GM18909 (cell line): ENCODE measurements around the gene C1QB.

Source experiments
- ATAC-seq: cut with Tn5 transposase; IDR thresholded peaks from one replicate; pipeline ENCODE4 v1.9.1; 2021; ENCODE audit warnings: mild to moderate bottlenecking; ENCODE audit not compliant: unreplicated experiment, poor library complexity

The C1QB gene

DNA sequence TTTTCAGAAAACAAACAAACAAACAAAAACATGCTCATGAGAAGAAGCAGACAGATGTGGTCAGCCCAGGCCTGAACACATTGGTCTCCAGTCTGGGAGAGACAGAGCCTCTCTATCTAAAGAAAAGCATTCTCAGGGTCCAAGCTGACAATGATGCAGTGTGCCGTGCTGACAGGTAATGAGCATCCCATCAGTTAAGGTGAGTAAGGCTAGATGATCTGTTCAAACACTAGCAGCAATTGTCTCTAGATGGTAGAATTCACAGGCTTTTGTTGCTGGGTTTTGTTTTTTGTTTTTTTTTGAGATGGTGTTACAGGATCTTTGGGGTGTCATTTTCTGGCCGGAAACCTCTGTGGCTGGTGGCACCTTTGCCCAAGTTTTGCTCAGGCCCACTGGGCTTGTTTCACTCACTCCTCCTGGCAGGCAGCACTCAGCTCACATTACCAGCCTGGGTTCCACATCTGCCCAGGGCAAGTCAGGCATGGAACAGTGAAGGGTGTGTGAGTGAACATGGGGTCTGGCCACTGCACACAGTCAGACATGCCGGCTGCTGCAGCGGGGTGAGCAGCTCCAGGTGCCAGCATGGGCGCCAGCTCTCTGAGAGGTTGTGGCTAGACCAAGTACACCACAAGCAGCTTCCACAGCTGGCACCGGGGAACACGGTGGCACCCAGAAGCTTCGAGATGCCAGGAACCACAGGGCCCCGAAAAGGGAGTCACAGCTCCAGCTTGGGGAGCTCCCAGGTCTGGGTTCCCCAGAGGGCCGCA lies 19.2 kb upstream of the C1QB start:
- no peak for ATAC-seq

DNA sequence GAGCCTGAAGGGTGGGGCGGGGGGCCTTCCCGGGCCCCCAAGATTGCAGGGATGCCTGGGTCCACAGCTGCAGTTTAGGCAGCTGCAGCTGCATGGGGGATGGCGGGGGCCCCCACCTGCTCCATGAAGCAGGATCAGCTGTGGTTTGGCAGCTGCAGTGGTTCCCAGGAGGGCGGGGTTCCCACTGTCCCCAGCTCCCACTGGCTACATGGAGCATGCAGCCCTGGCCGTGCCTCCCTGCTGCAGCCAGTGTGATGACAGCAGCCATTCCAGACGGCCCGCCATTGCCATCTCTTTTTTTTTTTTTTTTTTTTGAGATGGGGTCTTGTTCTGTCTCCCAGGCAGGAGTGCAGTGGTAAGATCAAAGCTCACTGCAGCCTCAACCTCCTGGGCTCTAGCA lies 17.6 kb upstream of the C1QB start:
- no peak for ATAC-seq

DNA sequence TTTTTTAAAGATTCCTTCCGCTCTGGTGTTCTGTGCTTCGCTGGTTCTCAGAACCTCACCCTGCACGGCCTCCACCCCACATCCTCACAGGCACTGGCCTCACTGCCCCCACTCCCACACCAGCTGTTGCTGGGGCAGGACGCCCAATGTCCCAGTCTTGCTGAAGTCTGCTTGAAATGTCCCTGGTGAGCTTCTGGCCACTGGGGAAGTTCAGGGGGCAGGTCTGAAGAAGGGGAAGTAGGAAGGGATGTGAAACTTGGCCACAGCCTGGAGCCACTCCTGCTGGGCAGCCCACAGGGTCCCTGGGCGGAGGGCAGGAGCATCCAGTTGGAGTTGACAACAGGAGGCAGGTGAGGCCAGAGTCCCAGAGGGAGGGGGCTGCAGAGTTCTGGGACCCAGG lies 16.7 kb upstream of the C1QB start, which contains the start of gene C1QA:
C1QA (plus strand) TSS at position 276 of the 400 bp plus-strand sequence. CDS start 989 bp downstream, outside the sequence.
- ATAC-seq = no peak

DNA sequence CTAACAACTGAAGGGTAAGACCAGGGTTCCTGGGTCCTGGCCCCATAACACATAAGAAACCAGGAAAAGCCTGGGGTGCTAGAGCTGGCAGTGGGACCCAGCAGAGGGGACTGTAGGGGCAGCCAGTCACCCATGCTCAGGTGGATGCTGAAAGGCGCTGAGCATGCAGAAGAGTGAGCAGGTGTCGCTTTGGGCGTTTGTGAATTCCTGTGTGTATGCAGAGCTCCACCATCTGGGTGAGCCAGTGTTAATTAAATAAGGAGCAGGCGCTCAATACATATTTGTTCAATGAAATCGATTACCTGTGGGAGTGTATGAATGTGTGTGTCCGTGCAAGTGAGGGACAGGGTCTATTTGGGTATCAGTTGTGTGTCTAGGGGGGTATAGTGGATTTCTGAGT lies 16.1 kb upstream of the C1QB start:
- no peak for ATAC-seq

DNA sequence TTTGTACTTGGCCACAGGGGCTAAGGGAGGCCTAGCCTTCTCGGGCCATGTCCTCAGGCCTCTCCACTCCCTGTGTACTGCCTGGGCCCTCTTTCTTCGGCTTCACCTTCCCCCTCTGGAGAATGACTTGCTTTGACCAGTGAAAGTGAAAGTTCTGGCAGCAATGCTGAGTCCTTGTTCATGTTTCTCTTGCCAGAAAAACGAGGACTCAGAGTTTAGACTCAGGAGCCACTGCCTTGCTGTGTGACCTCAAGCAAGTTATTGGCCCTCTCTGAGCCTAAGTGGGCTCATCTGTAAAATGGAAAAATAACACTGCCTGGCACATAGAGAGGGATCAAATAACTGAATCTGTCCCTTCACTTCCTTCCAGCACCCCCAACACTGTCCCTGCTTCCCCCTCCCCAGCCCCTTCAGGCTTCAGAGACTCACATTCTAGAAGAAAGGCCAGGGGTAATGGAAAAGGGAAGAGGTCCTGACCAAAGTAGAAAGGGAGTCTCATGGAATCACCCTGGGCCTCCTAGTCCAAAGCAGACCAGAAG lies 15.1 kb upstream of the C1QB start:
- no peak for ATAC-seq

DNA sequence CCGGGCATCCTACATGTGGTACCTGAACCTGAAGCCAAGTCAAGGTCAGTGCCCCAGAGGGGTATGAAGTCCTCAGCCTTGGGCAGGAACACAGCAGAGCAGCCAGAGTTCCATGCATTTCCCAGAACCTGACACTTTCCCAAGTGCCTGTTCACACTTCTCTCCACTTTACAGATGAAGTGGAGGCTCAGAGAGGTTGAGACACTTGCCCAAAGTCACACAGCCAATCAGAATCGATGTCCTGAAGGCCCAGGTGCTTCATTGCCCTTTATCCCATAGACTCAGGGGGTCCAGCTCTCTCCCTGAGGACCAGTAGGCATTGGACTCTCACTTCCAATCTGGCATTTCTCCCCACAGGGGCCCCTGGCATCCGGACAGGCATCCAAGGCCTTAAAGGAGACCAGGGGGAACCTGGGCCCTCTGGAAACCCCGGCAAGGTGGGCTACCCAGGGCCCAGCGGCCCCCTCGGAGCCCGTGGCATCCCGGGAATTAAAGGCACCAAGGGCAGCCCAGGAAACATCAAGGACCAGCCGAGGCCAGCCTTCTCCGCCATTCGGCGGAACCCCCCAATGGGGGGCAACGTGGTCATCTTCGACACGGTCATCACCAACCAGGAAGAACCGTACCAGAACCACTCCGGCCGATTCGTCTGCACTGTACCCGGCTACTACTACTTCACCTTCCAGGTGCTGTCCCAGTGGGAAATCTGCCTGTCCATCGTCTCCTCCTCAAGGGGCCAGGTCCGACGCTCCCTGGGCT lies 14.4 kb upstream of the C1QB start:
- no peak for ATAC-seq

DNA sequence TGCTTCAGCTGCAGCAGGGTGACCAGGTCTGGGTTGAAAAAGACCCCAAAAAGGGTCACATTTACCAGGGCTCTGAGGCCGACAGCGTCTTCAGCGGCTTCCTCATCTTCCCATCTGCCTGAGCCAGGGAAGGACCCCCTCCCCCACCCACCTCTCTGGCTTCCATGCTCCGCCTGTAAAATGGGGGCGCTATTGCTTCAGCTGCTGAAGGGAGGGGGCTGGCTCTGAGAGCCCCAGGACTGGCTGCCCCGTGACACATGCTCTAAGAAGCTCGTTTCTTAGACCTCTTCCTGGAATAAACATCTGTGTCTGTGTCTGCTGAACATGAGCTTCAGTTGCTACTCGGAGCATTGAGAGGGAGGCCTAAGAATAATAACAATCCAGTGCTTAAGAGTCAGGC lies 13.8 kb upstream of the C1QB start:
- ATAC-seq = no peak

DNA sequence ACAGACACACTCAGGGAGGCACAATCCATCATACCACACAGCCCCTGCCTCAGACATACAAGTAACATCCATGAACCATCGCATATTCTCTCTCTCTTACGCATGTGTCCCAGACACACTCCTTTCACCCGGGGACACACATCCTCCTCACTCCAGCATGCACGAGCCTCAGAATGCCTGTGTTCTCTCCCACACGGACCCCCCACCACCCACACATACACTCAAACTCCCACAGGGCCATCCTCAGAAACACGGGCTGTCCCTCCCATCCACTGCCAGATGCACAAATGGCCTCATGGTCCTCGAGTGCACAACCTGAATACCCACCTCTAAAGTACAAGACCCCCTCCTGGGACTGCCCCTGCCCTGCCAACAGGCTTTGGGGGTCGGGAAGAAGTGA lies 11.8 kb upstream of the C1QB start:
- no peak for ATAC-seq

DNA sequence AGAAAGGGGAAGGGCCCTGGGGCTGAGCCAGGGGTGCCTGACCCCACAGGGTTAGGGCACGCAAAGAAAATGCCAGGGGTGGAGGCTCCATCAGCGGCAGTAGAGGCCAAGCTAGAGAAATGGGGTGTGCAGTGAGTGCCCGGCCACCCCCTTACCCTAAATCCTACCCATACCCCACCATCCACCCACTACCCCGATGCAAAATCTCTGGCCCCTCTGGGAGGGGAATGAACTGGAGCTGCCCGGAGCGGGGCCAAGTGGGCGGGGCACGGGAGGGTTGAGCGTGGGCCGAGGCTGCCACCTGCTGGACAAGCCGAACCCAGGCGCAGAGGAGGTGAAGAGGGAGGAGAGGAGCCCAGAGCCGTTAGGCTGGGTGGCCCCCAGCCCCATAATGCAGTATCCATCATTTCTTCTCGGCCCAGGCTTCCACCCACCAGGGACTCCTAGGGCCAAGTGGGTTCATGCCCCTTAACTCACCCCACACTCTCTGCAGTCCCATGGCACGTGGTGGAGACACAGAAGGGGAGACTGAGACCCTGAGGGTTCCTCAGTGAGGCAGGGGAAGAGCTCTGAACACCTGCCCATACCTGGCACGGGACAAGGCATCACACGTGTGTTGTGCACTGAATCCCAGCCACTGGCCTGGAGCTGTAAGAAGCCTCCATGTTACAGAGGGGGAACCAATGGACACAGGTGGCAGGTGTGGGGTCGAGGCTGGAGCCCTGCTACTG lies 11.0 kb upstream of the C1QB start:
- ATAC-seq = no peak

DNA sequence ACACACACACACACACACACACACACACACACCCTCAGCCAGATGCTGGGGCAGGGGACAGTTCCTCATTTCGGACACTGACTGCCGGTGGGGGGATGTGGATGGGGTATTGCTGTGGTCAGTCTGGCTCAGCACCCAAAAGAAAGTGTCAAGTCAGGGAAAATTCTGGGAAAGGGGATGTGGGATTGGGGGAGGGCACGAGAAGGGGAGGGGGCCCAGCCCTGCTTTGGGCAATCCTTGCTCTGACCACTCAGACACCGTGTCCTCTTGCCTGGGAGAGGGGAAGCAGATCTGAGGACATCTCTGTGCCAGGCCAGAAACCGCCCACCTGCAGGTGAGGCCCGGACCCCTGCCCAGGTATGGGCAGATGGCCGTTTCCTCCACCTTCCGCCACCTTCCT lies 9.7 kb upstream of the C1QB start, which contains the start of gene C1QC:
C1QC (plus strand) TSS at position 253 of the 400 bp plus-strand sequence. CDS start 391 bp downstream, outside the sequence.
- no peak for ATAC-seq

DNA sequence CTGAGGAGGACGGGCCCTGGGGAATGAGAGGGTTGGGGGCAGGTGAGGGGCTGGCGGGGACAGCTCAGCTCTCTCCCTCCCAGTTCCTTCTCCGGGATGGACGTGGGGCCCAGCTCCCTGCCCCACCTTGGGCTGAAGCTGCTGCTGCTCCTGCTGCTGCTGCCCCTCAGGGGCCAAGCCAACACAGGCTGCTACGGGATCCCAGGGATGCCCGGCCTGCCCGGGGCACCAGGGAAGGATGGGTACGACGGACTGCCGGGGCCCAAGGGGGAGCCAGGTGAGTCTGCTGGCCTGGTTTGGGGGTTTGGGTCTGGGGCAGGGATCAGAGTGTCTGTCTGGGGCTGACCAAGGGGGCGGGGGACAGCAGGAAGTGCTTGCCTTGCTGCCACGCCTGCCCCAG lies 9.1 kb upstream of the C1QB start:
- no peak for ATAC-seq

DNA sequence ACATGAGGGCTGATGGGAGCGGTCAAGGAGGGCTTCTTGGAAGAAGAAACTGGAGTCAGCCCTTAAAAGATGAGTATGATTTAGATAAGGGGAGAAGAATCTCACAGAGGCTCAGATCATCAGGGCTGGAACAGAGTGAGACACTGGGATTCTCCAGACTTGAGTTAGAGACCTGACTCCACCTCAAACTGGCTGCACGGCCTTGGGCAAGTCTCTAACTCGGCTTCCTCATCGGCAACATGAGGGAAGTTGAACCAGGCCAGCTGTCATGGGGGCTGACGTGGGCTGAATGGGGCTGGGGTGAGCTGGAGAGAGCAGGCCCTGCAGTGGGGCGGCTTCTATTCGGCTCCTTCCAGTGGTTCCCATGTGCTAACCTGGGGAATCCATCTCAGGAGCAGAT lies 7.1 kb upstream of the C1QB start:
- ATAC-seq = no peak

DNA sequence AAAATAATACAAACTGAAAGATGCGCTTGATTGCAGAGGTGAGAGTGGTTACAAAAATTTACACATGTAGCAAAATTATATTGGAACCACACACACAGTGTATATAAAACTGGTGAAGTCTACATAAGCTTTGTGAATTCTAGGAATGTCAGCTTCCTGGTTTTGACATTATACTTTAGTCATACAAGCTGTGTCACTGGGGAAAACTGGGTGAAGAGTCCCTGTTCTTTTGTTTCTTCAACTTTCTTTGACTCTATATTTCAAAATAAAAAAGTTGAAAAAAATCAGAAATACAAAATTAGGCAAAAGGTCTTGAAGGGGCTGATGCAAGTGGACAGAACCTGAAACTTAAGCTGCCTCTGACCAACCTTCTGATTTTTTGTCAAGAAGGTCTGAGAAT lies 6.7 kb upstream of the C1QB start:
- ATAC-seq = no peak

DNA sequence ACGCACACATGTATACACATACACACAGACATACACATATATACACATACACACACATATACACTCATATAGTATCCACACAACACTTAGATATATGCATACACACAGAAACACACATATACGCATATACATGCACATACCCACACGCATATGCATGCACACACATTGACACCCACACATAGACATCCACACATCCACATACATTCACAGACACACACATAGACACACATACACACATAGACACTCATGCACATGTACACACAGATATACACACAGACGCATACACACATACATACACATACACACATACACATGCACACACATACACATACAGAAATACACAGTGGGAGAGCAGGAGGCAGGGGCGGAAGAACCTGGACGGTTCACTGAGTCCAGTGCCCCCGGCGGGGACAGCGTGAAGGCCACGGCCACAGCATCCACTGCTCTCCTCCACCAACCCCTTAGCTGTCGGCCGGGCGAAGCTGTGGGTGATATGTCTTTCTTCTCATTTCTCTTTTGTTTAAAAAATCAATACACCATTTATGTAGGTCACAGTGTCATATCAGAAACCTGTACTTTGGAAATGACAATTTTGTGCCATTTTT lies 2.8 kb upstream of the C1QB start:
- ATAC-seq = no peak

DNA sequence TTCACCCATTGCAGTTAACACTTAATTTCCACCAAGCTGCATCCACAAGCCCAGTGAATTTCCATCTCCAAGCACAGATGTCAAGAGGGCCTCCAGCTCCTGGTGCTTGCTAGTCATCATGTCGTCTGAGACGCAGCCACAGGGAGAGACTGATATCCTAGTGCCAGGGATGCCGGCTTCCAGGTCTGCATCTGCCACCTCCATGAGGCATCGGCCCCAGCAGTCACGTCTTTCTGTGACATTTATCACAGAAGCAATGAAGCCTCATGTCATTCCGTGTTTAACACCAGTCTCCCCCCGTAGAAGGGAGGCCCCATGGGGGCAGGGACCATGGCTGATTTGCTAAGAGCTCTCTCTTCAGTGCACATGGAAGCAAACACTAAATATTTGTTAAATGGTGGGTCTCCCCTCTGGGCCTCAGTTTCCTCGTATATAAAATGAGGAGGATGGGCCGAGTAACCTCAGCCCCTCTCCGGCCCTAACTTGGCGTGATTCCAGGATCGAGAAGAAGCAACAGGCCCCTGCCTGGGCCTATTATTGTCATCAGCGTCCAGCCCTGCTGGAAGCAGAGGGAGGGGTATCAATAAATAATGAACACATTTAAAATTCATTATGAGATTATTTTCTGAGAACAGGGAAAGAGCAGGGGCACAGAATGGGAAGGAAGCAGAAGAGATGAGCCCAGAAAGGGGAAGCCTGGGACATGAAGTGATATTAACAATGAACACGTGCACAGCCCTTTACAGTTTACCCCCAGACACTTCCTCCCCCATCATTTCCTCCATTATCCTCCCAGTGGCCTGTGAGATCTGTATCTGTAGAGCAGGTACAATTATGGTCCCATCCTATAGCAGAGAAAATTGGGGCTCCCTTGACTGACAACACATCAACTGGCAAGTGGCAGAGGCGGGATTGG lies 837 bp upstream of the C1QB start:
- ATAC-seq = no peak

DNA sequence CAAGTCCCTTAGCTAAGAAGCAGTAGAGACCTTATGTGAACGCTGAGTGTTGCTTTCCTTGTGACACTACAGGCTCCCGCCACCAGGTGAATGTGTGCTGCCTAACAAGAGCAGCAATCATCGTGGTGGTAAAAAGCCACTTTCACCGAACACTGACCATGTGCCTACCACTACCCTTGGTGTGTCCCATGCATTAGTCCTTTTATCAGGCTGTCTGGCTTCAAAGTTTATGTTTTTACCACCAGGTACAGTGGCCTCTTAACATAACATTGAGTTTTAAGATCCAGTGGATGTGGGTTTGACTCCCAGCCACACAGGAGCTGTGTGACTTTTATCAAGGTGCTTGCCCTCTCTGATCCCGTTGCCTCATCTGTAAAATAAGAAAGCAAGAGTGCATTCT lies 1.7 kb downstream of the C1QB start:
- no peak for ATAC-seq

DNA sequence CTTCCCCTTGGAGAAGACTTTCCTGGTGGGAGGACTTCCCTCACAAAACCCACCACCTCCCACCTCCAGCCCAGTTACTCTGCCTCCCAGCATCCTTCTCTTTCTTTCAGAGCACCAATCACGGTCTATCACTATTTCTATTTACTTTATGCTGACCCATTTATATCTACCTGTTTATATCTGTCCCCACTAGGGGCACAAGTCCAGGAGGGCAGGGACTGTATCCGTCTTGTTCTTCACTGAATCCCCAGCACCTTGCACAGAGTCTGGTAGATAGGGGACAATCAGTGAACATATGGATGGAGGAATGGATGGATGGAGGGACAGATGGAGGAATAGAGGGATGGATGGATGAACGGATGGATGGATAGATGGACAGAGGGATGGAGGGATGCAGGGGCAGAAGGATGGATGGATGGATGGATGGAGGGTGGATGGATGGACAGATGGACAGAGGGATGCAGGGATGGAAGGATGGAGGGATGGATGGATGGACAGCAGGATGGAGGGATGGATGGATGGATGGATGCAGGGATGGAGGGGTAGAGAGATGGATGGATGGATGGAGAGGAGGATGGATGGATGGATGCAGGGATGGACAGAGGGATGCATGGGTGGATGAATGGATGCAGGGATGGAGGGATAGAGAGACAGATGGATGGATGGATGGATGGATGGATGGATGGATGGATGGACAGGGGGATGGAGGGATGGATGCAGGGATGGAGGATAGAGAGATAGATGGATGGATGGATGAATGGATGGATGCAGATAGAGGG lies 5.5 kb downstream of the C1QB start:
- ATAC-seq = no peak

DNA sequence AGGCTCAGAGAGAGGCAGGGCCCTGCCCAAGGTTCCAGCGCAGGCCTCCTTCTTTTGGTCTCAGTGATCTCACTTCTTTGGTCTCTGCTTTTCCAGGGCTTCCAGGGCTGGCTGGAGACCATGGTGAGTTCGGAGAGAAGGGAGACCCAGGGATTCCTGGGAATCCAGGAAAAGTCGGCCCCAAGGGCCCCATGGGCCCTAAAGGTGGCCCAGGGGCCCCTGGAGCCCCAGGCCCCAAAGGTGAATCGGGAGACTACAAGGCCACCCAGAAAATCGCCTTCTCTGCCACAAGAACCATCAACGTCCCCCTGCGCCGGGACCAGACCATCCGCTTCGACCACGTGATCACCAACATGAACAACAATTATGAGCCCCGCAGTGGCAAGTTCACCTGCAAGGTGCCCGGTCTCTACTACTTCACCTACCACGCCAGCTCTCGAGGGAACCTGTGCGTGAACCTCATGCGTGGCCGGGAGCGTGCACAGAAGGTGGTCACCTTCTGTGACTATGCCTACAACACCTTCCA lies 7.7 kb downstream of the C1QB start:
- no peak for ATAC-seq
